A549 (cell line): ENCODE measurements around the gene TLR5. TPM values are rescaled to one million over a fixed set of nuclear protein-coding genes. Genes with fewer than 3 reads are reported as not detected.
A peak's percentile ranks its signal among the peaks of the same experiment; 100 is the strongest.

Experiments used
- ATAC-seq, 2 experiments: fragments of 200-7000 bp in 1 of 2; fragments of >200 bp in 1 of 2; cut with Nextera tagmentation in 1 of 2; cut with Tn5 transposase in 1 of 2; 3 replicates each; pipeline versions ENCODE4 v1.8.0 to v1.9.1; 2018 to 2020; ENCODE audit warnings: mild to moderate bottlenecking in 1 of 2, moderate library complexity in 1 of 2
- CTCF ChIA-PET: fragments of 300-600 bp; sonication (Branson Sonifier 250); formaldehyde crosslinking; extraction: SDS; loops from one replicate; lab custom pipeline; 2021; ENCODE audit warnings: antibody characterized with exemption, inconsistent platforms; lab: Yijun Ruan, JAX
- POLR2A ChIA-PET: fragments of 350-600 bp; formaldehyde crosslinking; extraction: SDS; loops from one replicate; lab custom pipeline; 2021; ENCODE audit warnings: antibody characterized with exemption, inconsistent platforms; lab: Yijun Ruan, JAX
- DNase-seq, 2 experiments: peaks; one replicate each; pipeline versions ENCODE4 v3.0.0 to v3.0.0-alpha.2; 2011 to 2016; ENCODE audit warnings: low read depth in 1 of 2, low spot score in 1 of 2
- FAIRE-seq: peaks from 2 replicates; lab custom pipeline; 2011; peaks lifted over from hg19 to GRCh38; lab: Jason Lieb, UNC
- H3K27ac ChIP-seq, 2 experiments: fragments of >200 bp; sonication (Bioruptor Twin); formaldehyde crosslinking; 3 replicates each; pipeline ENCODE4 v1.5.1; 2016 to 2017
- H3K4me1 ChIP-seq: fragments of >200 bp; sonication (Bioruptor Twin); formaldehyde crosslinking; 3 replicates; pipeline ENCODE4 v1.6.1; 2016
- H3K4me2 ChIP-seq: fragments of >200 bp; sonication (Bioruptor Twin); formaldehyde crosslinking; 3 replicates; pipeline ENCODE4 v1.6.1; 2016
- H3K4me3 ChIP-seq: fragments of >200 bp; sonication (Bioruptor Twin); formaldehyde crosslinking; 3 replicates; pipeline ENCODE4 v1.5.1; 2016
- H3K9me3 ChIP-seq: fragments of >200 bp; sonication (Bioruptor Twin); formaldehyde crosslinking; 3 replicates; pipeline ENCODE4 v1.6.1; 2016
- CEBPB ChIP-seq, 2 experiments: fragments of >200 bp in 1 of 2; sonication (Bioruptor Twin) in 1 of 2; formaldehyde crosslinking in 1 of 2; IDR thresholded peaks; 2 replicates each; pipeline ENCODE4 v1.6.1; 2012 to 2016
- ESRRA ChIP-seq: fragments of 150-350 bp; IDR thresholded peaks from 2 replicates; pipeline ENCODE4 v1.6.1; 2014; ENCODE audit warnings: mild to moderate bottlenecking, low read length, borderline replicate concordance
- FOSL2 ChIP-seq, 2 experiments: fragments of 450-650 bp in 1 of 2; fragments of >200 bp in 1 of 2; sonication (Bioruptor Twin) in 1 of 2; formaldehyde crosslinking; IDR thresholded peaks; 2 replicates each; pipeline versions ENCODE4 v1.5.0 to v1.6.1; 2016 to 2020; ENCODE audit warnings: mild to moderate bottlenecking in 1 of 2, moderate library complexity in 1 of 2
- HDAC2 ChIP-seq: fragments of 200-600 bp; sonication (generic); IDR thresholded peaks from 2 replicates; pipeline ENCODE4 v1.6.1; 2016
- HOXB13 ChIP-seq: fragments of 250-450 bp; sonication (Bioruptor Pico); IDR thresholded peaks from 2 replicates; pipeline ENCODE4 v1.5.0; 2020; ENCODE audit warnings: low read depth, mild to moderate bottlenecking, moderate library complexity
- HOXB5 ChIP-seq: fragments of 250-450 bp; sonication (Bioruptor Pico); IDR thresholded peaks from 2 replicates; pipeline ENCODE4 v1.5.0; 2020; ENCODE audit warnings: mild to moderate bottlenecking, moderate library complexity
- KDM1A ChIP-seq: fragments of 200-600 bp; sonication (generic); IDR thresholded peaks from 2 replicates; pipeline ENCODE4 v1.6.1; 2016; ENCODE audit warnings: low read depth, mild to moderate bottlenecking
- MAZ ChIP-seq: fragments of 150-350 bp; IDR thresholded peaks from 2 replicates; pipeline ENCODE4 v1.6.1; 2014; ENCODE audit warnings: antibody characterized with exemption, low read depth, low read length, borderline replicate concordance
- MYC ChIP-seq: IDR thresholded peaks from 2 replicates; pipeline ENCODE4 v1.6.1; 2012; ENCODE audit warnings: mild to moderate bottlenecking, inconsistent platforms, low read length, improper control_type of control experiment, borderline replicate concordance
- NFE2L2 ChIP-seq: fragments of 150-350 bp; conservative IDR thresholded peaks from 2 replicates; pipeline ENCODE4 v1.6.1; 2014; ENCODE audit warnings: low read length
- NR3C1 ChIP-seq: fragments of >200 bp; sonication (Bioruptor Twin); formaldehyde crosslinking; IDR thresholded peaks from 3 replicates; pipeline ENCODE4 v1.6.1; 2017
- PHF8 ChIP-seq: fragments of 200-600 bp; sonication (generic); IDR thresholded peaks from 2 replicates; pipeline ENCODE4 v1.6.1; 2016; ENCODE audit warnings: low read depth, mild to moderate bottlenecking, antibody characterized with exemption, moderate library complexity, borderline replicate concordance
- POLR2AphosphoS2 ChIP-seq: conservative IDR thresholded peaks from 2 replicates; pipeline ENCODE4 v1.6.1; 2012; ENCODE audit warnings: low read length, improper control_type of control experiment, inconsistent platforms
- RARB ChIP-seq: fragments of 250-450 bp; sonication (Bioruptor Pico); IDR thresholded peaks from 2 replicates; pipeline ENCODE4 v1.8.0; 2021; ENCODE audit warnings: mild to moderate bottlenecking, moderate library complexity
- SMC3 ChIP-seq: fragments of >200 bp; sonication (Bioruptor Twin); formaldehyde crosslinking; IDR thresholded peaks from 3 replicates; pipeline ENCODE4 v1.6.1; 2018; ENCODE audit warnings: inconsistent platforms
- ZSCAN20 ChIP-seq: fragments of 250-450 bp; sonication (Bioruptor Pico); IDR thresholded peaks from 2 replicates; pipeline ENCODE4 v1.8.0; 2022; ENCODE audit warnings: mild to moderate bottlenecking, moderate library complexity
- WGBS: methylation state at CpG from one replicate; pipeline ENCODE4 v1.1.6; 2017; ENCODE audit errors: missing lambda C conversion rate; 5-methylcytosine and 5-hydroxymethylcytosine counted together
- polyA plus RNA-seq, 4 experiments: library from polyadenylated mRNA; depleted of rRNA in 3 of 4; stranded (reverse); fragments of >200 nt; fragmentation: RNase III in 1 of 4; extraction: RNeasy Plus Mini Kit Qiagen cat#74134 plus additional on column Dnase treatment in 1 of 4; gene quantifications; 2 replicates in 3 of 4; 3 replicates in 1 of 4; pipeline ENCODE4 v1.2.3, GENCODE V29; 2011 to 2017
- TF ChIP-seq, protein P1 (sequence below): IDR thresholded peaks from 2 replicates; pipeline ENCODE4 v1.6.1; 2012; ENCODE audit warnings: low read depth, borderline replicate concordance
- TF ChIP-seq, protein P2 (sequence below): fragments of 150-350 bp; IDR thresholded peaks from 2 replicates; pipeline ENCODE4 v1.6.1; 2014; ENCODE audit warnings: low read depth, mild to moderate bottlenecking, low read length
- TF ChIP-seq, protein P3 (sequence below): fragments of >200 bp; sonication (Bioruptor Twin); formaldehyde crosslinking; IDR thresholded peaks from 2 replicates; pipeline ENCODE4 v1.6.1; 2016
- TF ChIP-seq, protein P4 (sequence below): fragments of 250-450 bp; sonication (Bioruptor Pico); IDR thresholded peaks from 2 replicates; pipeline ENCODE4 v1.5.0; 2021; ENCODE audit warnings: mild to moderate bottlenecking, moderate library complexity, borderline replicate concordance
- TF ChIP-seq, protein P5 (sequence below): fragments of 250-450 bp; sonication (Bioruptor Pico); IDR thresholded peaks from 2 replicates; pipeline ENCODE4 v1.5.0; 2020; ENCODE audit warnings: low read depth, mild to moderate bottlenecking, moderate library complexity
- TF ChIP-seq, protein P6 (sequence below): IDR thresholded peaks from 2 replicates; pipeline ENCODE4 v1.6.1; 2012

The TLR5 gene
- polyA plus RNA-seq, 2 of the 4 experiments (the other 2 are of a cell fraction), result 0.22 to 1.3 TPM

DNA sequence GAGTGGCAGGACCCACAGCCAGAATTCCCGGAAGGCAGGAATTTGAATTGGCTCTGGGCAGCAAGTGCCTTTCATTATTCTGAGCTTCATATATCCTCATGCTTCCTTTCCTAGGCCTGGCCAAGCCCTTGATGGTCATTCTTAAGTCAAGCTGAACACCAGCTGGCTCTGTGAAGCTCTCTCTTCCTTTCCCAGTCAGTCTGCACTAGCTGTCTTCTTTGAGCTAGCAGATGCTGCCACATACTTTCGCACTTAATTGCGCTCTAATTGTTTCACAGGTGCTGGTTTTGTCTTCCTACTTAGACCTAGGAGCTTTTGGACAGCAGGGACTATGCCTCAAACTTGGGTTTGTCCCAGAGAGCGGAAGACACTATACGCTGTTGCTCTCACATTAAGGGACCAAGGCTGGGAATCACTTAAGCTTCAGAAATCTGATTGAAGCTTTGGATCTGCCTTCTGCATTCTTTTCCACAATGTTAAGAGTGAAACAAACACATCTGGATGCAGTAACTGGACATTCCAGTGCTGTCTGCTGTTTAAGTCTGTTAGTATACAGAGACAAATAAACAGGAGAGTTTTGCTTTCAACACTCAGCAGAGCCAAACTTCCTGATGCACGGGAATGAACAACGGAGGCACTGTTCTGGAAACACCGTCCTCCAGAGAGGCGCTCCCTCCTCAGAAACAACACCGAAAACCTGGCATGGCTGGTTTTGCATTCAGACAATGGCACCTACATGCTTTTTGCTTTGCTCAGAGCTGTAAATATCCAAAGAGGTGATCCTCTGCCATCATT, 2.2 kb downstream of the TLR5 start:
- POLR2A ChIA-PET, result no interaction called here
- CTCF ChIA-PET, result interaction anchor here (0.6 to 4.4 kb wide), 7 partner anchors 8 to 1727 kb away, joined by 3 to 29 read pairs (median 5); no protein-coding TSS in a partner anchor
- 82% methylated on average over 10 of the region's 10 CpGs for WGBS
- Histone ChIP-seq H3K4me1 (peaks cover 23% of the 10 kb centered on the region), H3K9me3 (no peaks in the 10 kb centered on the region), H3K27ac (no peak overlapping the region), H3K4me3 (no peak overlapping the region), H3K4me2 (no peak overlapping the region)
- FAIRE-seq, result no peak
- TF ChIP-seq HDAC2 (no peak), PHF8 (no peak), ESRRA (no peak), MAZ (no peak), KDM1A (no peak), ZSCAN20 (no peak)
- TF ChIP-seq, protein P1, sequence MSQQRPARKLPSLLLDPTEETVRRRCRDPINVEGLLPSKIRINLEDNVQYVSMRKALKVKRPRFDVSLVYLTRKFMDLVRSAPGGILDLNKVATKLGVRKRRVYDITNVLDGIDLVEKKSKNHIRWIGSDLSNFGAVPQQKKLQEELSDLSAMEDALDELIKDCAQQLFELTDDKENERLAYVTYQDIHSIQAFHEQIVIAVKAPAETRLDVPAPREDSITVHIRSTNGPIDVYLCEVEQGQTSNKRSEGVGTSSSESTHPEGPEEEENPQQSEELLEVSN, result no peak
- TF ChIP-seq, protein P2, sequence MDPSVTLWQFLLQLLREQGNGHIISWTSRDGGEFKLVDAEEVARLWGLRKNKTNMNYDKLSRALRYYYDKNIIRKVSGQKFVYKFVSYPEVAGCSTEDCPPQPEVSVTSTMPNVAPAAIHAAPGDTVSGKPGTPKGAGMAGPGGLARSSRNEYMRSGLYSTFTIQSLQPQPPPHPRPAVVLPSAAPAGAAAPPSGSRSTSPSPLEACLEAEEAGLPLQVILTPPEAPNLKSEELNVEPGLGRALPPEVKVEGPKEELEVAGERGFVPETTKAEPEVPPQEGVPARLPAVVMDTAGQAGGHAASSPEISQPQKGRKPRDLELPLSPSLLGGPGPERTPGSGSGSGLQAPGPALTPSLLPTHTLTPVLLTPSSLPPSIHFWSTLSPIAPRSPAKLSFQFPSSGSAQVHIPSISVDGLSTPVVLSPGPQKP, result no peak
- ATAC-seq, result no peak
- DNase-seq, result no peak

DNA sequence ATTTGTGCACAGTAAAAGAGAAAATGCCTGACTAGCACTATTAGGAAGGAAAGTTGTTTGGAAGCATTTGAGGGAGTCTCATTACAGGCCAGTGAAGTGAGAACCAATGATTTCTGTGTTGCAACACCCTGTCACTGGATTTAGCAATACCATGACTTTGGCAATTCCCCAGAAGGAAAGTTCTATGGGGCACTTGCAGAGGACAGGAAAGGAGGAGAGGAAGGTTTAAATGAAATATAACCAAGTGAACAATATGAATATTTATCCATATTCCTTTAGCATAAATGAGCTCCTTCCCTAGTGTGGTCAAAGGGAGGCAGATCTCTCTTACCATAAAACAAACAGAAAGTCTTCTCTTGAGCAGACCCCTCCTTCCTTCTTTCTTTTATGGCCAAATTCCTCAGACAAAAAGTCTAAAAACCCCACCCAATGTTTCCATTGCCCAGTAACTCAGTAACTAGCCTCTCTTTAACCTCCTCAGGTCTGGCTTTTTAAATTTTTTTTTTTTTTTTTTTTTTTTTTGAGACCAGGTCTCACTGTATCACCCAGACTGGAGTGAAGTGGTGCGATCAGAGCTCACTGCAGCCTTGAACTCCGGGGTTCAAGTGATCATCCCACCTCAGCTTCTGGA, 5.5 kb downstream of the TLR5 start:
- WGBS, result 33% methylated on average over 2 of the region's 2 CpGs
- Histone ChIP-seq H3K4me3 (no peak overlapping the region), H3K9me3 (no peaks in the 10 kb centered on the region), H3K4me2 (peak overlapping the region; percentile 53), H3K27ac (0 out of 6 replicates have a peak overlapping the region, but pooled peaks of 1 of the 2 experiments have one; percentile 45), H3K4me1 (peaks cover 36% of the 10 kb centered on the region)
- ATAC-seq (no peak), FAIRE-seq (no peak), DNase-seq (peak in 1 of 2 experiments; percentile 30)
- ChIA-PET POLR2A (no interaction called here), CTCF (interaction anchor here (1.2 to 7.3 kb wide), 5 partner anchors 10 to 547 kb away, joined by 3 to 98 read pairs (median 13); no protein-coding TSS in a partner anchor)
- TF ChIP-seq NR3C1 (no peak), CEBPB (IDR thresholded peaks at IDR 0.05) (peak; percentile 93 to 98)
- TF ChIP-seq, protein P3, sequence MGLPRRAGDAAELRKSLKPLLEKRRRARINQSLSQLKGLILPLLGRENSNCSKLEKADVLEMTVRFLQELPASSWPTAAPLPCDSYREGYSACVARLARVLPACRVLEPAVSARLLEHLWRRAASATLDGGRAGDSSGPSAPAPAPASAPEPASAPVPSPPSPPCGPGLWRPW, result peak; percentile 86; the same call in 1 of the 2 replicates

DNA sequence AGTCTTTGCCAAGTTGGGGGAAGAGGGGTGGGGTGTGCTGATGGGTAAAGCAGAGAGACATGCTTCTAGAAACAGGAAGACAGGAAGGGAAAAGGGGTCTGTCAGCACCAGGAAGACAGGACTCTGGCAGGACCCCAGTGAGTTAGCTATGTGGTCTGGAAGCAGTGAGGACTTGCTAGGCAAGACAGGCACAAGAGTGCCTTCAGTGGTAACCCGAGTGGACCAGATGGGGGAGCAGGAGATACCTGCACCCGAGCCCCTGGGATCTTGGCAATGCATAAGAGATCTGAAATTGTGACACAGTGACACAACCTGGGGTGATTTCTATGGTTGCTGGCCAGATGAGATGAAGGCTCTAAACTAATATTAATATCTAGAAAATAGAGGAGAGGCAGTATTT, 7.0 kb downstream of the TLR5 start:
- ChIA-PET CTCF (interaction anchor here (0.9 to 7.3 kb wide), 7 partner anchors 8 to 549 kb away, joined by 3 to 98 read pairs (median 3); no protein-coding TSS in a partner anchor), POLR2A (no interaction called here)
- 36% methylated on average over 2 of the region's 2 CpGs for WGBS
- Histone ChIP-seq H3K9me3 (no peaks in the 10 kb centered on the region), H3K27ac (no peak overlapping the region), H3K4me1 (peaks cover 36% of the 10 kb centered on the region), H3K4me3 (no peak overlapping the region), H3K4me2 (no peak overlapping the region; the same call in 1 of the 3 replicates)
- DNase-seq, result no peak
- no peak for TF ChIP-seq HOXB5 (CRISPR knock-in tag)
- no peak for TF ChIP-seq HOXB13
- TF ChIP-seq, protein P4, sequence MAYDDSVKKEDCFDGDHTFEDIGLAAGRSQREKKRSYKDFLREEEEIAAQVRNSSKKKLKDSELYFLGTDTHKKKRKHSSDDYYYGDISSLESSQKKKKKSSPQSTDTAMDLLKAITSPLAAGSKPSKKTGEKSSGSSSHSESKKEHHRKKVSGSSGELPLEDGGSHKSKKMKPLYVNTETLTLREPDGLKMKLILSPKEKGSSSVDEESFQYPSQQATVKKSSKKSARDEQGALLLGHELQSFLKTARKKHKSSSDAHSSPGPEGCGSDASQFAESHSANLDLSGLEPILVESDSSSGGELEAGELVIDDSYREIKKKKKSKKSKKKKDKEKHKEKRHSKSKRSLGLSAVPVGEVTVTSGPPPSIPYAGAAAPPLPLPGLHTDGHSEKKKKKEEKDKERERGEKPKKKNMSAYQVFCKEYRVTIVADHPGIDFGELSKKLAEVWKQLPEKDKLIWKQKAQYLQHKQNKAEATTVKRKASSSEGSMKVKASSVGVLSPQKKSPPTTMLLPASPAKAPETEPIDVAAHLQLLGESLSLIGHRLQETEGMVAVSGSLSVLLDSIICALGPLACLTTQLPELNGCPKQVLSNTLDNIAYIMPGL (CRISPR knock-in tag), result no peak
- TF ChIP-seq, protein P5, sequence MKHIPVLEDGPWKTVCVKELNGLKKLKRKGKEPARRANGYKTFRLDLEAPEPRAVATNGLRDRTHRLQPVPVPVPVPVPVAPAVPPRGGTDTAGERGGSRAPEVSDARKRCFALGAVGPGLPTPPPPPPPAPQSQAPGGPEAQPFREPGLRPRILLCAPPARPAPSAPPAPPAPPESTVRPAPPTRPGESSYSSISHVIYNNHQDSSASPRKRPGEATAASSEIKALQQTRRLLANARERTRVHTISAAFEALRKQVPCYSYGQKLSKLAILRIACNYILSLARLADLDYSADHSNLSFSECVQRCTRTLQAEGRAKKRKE (CRISPR knock-in tag), result no peak
- no peak for TF ChIP-seq MYC
- TF ChIP-seq SMC3, result no peak
- TF ChIP-seq HDAC2, result no peak
- TF ChIP-seq NFE2L2, result no peak
- no peak for TF ChIP-seq POLR2AphosphoS2
- TF ChIP-seq RARB (CRISPR knock-in tag), result no peak
- TF ChIP-seq, protein P6, sequence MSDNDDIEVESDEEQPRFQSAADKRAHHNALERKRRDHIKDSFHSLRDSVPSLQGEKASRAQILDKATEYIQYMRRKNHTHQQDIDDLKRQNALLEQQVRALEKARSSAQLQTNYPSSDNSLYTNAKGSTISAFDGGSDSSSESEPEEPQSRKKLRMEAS, result no peak
- no peak for TF ChIP-seq FOSL2 (IDR thresholded peaks at IDR 0.05)
- TF ChIP-seq FOSL2 (CRISPR knock-in tag; IDR thresholded peaks at IDR 0.05), result no peak
- TF ChIP-seq ESRRA, result no peak
- no peak for TF ChIP-seq ZSCAN20
- no peak for FAIRE-seq
- ATAC-seq, result no peak
